HG03565 (cell line): ENCODE data around the gene RIMS3.

Source experiments
- ATAC-seq: cut with Tn5 transposase; IDR thresholded peaks from one replicate; pipeline ENCODE4 v1.9.1; 2021; ENCODE audit warnings: mild to moderate bottlenecking, moderate library complexity; ENCODE audit not compliant: unreplicated experiment

The RIMS3 gene

DNA sequence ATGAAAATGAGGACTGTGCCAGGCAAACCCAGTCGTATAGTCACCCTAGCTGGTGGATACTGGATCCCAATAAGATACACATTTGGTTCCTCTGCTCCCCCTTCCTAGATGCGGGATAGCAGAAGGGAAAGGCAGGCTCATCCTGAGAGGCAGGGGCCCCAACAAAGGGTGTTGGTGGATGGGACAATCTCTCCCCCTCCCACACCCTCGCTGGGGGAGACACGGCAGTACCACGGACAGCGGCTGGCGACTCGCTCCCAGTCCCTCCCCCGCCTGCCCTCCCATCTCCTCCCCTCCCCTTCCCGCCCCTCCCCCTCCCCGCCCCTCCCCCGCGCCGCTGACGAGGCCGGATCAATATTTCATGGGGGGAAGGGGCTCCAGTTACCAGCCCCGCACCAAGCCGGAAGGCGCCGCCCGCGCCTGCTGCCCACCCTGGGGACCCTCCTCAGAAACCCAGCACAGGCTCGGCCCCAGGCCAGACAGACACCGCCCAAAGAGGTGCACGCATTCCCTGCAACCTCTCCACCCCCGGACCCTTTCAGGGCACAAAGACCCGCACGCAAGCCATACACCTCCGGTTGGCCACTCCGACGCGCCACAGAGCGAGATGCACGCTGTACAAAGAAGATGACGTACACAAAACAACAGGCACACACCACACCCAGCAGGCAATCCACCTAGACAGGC, 11.5 kb downstream of the RIMS3 start:
- no peak for ATAC-seq

DNA sequence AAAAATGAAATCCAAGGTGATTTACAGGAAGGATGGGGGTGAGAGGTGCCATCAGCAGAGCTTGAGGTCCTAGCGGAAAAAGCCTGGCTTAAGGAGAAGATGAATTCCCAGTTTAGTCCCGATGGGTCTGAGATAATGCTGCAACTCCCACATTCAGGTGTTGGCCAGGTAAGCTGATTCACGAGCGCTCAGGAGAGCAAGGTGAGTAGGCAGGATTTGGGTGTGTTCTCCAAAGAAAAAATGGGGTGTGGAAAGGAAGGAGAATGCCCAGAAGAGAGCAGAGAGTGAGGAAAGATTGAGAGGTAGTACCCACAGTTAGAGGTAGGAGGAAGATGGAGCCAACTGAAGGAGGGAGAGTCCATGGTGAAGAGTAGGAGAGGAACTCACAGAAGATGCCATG, 12.5 kb downstream of the RIMS3 start:
- no peak for ATAC-seq

DNA sequence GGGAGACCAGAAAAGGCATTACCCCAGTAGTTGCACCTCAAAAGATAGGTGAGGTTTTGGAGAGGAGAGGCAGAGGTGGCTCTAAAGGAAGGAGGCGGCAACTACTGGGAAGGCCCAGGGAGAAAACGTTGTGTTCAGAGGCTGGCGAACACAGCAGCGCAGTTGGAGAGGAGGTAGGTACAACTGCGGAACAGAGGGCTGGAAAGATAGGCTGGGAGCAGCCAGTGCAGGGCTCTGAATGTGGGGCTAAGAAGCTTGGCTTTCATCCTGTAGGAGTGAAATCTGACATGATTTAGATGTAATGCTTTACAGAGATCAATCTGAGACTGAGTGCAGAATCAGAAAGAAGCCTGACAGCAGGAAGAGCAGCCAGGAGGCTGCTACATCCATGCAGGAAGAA, 13.0 kb downstream of the RIMS3 start:
- no peak for ATAC-seq

DNA sequence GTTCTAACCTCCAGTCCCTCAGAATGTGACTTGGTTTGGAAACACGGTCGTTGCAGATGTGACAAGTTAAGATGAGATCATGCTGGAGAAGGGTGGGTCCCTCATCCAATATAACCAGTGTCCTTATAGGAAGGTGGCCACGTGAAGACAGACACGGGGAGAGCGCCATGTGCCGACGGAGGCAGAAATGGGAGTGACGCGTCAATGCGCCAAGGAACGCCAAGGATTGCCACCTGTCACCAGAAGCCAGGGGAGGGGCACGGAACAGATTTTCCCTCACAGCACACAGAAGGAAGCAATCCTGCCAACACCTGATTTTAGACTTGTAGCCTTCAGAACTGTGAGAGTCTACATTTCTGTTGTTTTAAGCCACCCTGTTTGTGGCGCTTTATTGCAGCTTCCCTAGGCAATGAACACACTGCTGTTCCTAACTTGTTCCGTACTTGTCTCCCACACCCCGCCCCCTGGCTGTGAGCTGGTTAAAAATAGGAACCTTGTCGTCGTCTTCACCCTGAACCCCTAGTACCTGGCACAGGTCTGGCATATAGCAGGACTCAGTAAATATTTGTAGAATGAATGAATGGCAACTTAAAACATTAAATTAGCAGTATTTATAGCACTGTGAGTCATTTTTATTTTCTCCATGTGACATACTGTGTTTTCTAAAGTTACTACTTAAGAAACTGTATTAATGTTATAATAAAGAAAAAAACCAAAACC, 14.2 kb downstream of the RIMS3 start:
- no peak for ATAC-seq

DNA sequence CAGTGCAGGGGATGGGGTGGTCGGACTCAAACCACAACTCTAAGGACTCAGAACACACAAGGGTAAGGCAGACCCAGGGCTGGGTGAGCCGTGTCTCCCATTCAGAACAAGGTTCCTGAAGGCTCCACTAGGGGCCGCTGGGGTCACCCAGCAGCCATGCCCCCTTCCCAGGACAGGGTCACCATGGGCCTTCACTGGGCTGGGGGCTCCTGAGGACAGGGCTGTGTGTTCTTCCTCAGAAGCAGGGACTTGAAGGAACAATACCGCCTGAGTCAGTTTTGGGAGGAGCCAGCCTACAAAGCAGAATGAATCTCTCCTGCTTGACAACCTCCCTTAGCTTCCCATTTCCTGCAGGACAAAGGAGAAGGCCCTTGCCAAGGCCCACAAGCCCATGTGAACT, 15.4 kb downstream of the RIMS3 start:
- no peak for ATAC-seq

DNA sequence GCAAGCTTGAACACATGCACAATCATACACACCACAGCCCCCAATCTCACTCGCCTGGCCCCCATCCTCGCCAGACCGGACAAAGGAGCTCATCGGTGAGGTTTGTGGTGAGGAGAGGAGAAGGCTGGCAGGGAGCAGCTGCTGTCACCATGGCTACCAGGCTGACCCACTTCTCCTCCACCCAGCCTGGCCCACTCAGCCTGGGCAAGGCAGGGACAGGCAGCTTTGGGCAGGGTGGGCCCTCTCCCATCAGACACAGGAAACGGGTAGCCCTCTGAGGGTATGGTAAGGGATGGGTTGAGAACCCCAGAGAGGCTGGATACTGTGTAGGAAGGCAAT, 15.9 kb downstream of the RIMS3 start:
- ATAC-seq, result no peak

DNA sequence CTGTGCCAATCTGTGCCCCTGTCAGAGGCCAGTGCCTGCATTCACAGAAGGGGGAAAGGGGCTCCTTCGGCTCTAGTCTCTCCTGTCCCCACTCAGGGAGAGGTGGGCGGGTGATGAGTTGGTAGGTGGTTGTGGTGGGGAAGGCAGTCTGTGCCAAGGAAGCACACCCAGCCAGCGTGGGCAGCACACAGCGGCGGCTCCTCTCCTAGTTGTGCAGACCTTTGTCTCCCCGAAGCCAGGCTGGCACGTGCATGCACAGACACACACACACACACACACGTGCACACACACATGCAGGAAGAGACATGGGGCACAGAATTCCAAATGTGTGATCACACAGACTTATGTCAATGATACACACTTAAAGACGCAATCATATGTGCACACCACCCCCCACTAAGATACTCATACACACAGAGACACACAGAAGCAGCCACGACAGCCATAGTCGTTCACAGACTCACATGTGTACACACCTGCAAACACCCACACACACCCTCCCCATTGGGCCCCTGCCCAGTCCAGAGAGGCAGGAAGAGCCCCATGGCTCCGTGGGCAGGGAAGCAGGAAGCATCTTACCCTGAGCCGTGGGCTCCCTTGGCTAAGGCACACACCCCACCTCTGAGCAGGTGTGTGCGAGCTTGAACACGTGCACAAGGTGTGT, 16.4 kb downstream of the RIMS3 start:
- no peak for ATAC-seq

DNA sequence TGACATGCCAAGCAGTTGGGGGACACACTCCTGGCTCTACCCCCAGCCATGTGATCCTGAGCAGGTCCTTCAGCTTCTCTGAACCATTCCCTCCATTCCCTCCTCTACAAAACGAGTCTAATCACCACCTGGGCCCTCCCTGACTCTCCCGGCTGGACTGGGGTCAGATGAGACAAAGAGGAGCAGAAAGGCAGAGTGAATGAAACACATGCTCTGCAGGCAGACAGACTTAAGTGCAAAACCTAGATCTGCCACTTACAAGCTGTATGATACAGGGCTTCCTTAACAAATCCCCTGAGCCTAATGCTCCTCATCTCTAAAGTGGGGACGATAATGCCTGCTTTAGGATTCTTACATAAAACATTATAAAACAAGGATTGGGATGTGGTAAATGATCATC, 17.3 kb downstream of the RIMS3 start:
- ATAC-seq, result no peak

DNA sequence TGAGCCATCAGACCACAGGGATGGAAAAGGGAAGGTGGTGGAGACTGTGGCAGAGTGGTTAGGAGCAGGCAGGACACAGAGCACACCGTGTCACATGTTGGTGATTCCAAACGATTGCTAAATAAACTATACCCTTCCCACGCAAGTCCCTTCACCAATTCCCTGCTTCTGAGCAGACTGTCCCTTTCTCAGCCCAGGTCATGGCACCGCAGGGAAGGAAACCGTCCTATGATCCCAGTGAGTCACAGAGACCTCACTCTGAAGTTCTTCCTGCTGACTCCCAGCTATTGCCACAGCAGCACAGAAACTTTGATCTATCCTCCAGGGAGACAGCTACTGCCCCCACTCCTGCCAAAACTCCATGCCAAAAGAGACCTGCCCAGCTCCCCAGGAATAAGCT, 19.2 kb downstream of the RIMS3 start:
- no peak for ATAC-seq

DNA sequence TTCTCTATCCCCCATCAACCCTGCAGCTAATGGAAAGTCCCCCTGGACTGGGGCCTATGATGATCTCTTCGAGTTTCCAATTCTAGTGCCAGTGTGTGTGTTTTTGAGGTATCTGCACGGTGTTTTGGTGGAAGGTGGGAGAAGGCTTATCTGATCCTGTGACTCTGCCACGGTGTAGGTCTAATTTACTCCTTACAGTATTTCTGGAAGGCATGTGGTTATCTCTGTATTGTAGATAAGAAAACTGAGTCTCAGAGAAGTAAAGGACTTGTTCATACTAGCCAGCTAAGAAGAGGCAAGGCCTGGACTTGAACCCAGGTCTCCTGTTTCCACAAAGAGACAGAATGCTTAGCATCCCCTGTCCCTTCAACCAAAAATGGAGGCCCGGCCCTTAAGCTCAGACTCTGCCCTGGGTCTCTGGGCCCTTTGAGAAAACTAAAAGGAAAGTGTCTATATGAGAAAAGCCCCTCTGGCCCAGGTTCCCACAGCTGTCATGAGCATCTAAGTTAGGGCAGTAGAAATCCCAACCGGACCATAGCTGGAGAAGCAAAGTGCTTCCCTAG, 20.3 kb downstream of the RIMS3 start:
- ATAC-seq, result no peak

DNA sequence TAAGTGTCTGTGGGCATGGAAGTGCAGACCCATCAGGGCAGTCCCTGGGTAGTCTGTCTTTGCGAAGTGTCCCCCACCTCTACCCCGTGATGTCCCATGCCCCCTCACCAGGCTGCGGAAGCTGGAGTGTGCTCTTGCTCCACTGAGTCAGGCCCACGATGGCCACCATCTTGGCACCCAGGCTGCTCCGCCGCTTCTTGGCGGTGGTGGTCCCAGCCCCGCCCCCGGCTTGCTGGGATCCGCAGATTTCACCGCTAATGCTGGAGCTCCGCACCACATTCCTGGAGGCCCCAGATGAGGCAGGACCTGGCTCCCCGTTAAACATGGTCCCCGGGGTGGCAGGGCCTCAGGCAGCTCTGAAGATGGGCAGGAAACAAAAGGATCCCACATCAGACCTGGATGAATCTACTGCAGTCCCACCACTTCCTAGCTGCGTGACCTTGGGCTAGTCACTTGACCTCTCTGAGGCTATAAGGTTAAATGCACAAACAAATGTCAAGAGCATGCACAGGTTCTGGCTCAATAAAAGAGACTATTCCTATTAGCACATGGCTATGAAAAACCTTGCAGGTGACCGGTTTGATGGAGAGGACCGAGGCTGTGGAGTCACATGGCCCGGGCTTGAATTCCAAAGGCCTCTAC, 23.8 kb downstream of the RIMS3 start:
- ATAC-seq, result no peak

DNA sequence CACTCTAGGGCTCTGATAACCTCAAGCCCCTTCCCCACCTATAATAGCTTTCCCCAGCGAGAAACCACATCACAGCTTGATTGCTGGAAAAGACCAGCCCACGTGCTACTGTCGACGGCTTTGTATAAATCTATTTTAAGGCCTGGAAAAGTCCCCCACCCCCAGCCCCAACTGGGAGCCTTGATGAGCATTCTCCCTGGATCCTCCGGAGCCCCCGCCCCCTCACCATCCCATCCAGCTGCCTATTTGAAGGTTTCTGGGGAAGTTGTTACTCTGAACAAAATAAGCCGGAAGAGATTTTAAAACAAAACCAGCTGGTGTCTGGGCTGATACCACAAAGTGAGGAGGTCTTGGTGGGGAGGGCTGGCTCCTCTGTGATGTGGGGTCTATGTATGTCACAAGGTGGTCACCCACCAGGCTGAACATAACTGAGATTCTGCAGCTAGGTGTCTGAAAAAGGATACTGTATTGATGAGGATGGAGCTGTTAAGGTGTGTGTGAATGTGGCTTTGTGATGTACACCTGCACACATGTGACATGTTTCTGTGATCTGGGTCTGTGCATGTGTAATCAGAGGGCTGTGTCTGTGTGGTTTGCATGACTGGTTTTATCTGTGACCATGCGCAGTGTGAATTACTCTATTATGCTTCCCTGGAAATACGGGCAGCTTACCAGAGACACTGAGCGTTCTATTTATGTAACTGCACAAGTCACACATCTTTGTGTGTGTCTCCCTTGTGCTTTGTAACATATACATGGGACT, 25.0 kb downstream of the RIMS3 start:
- no peak for ATAC-seq

DNA sequence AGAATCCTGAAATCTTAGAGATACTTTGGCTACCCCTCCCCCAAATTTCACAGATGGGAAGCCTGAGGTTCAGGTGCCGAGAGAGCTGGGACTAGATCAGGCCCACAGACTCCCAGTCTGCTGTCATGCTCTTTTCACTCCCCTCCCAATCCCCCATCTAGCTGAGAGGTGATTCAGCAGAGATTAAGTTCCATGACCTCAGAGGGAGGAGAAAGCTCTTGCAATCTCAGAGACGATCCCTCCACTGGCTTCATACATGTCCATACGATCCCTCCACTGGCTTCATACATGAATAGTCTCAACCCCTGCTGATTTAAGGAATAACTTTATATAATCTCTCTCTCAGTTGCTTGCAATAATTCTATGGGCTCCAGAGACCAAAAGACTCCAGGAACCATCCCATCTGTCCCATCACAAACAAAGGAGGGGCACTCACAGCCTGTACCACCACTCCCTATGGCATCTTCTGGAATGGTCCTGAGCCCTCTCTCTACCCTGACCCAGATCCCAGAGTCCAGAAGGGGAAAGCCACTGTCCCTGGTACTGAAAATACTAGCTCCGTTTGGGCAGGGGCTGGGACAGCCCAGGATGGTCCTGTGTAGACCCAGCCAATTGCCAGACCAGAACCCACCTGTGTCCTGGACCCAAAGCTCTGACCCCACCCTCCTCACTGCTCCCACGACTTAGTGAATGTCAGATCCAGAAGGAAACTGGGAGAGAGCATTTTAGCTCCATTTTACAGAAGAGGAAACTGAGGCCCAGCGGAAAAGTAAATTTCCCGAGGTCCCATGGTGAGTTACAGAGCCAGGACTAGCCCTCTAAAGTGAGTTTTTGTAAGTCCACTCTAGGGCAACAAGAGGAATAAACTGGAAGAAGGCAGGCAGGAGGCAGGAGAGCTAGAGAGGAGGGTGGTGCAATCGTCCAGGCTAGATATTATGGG, 27.1 kb downstream of the RIMS3 start:
- no peak for ATAC-seq

DNA sequence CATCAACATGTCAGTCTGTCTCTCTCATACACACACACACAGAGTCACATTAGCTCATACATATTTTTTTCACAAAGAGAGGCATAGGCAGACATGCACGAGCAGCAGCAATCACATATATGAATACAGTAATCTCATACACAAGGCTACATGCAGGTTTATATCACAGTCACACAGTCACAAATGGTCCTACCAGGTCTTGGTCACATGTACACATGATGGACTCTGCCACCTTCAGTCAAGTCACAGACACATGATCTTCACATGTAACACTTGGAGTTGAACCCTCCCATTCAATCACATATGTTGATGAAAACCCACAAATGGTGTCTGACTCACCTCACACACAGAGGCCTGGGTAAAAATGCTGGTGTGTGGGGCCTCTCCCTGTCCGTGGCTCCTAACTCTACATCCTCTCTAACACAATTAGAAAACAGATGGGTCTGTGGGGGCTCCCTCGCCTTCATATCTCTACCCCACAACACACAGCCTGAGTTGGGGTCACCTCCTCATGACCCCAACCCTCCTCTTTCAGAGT, 27.9 kb downstream of the RIMS3 start:
- no peak for ATAC-seq

DNA sequence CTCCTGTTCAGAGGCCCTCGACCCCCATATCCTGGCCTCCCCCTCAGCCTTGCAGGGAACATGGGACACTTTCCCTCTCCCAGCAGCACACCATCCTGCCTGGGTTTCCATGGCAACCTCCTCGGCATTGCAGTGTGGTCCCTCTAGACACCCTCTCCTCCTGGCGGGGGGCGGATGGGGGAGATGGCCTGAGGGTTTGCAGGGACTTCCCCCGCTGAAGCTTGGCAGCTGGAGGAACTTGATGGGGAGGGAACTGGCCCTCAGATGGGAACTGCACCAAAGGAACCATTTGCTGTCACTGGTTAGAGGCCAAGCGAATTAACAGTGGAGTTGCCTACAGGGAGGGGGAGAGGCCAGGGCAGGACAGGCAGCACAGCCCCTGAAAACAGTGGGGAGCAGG, 28.7 kb downstream of the RIMS3 start:
- no peak for ATAC-seq

DNA sequence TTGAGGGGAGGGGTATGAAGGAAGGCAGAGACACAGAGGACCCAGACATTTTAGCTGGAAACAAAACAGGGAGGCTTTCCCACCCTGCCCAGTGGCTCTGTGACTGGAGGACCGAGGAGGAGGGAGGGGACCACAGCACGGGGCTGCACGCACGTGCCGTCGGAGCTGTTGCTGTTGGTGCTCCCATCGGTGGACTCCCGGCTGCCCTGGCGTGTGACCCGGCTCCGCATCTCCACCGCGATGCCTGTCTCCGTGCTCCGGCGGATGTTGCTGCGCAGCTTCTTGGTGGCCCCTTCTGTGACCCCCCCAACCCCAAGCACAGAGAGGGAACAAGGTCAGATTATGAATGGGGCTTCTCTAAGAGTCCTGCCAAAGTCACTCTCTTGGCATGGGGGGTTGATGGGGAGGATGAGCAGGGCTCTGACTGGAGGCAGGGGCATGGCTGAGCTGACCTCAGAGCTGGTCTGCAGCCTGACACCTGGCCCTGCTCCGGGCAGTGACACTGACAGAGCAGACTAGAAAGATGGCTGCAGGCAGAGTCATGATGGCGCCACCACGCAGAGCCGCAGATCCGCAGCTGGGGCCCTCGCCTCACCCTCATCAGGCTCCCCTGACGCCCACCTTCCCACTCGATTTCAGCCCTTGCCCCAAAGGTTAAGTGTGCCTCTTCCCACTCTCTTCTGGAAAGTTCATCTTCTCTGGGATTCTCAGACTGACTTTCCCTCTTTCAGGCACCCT, 29.6 kb downstream of the RIMS3 start:
- no peak for ATAC-seq

DNA sequence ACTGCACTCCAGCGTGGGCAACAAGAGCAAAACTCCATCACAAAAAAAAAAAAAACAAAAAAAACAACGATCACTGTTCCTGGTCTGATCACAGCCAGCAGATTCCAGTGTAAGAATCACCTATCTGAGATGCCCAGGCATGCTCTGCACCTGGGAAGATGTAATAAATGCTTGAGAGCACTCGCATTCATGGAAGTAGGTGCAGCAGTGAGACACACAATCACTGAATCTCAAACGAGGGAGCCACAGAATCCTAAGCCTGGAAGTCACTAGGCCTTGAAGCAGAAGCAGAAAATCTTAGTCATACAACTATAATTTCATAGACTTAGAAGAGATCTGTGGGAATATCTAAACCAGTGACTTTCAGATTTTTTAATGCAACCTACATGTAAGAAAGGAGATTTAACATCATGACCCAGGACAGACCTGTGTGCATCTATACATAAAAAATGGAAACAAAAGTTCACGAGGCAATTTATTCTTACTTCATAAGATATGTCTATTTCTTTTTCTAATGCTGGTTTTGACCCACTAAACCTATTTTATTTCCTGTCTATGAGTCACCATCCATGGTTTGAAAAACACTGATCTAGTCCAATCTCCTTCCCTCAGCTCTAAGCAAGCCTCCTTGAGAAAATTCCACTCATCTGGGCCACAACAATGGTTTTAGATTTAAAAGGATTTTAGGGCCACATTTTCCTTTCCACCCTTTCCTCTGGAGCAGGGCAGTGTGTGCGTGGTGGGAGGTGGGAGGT, 30.4 kb downstream of the RIMS3 start:
- ATAC-seq, result no peak

DNA sequence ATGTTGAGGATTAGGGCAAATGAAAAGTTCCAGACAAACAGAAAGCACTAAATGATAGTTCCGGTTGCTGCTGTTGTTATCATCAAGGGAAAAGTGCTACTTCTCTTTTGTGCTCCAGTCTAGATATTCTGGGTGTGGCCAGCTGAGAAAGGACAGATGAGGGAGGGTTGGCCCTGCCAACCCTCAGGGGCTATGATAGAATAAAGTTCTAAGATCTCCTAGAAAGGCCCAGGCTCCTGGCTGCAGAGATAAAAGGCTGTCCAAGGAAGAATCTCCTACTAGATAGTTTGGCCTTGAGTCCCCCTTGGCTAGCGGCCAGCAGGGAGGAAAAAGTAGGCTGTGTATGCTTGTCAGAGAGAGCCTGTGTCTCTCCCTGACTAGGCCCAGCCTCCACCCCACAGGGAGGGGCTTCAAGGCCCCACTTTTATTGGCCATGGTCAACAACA, 31.5 kb downstream of the RIMS3 start:
- ATAC-seq, result no peak
